Neuronal stem cell (in vitro differentiated cells): ENCODE measurements around the gene PTPRM.

ENCODE experiments used
- DNase-seq: peaks from one replicate; pipeline ENCODE4 v3.0.0-alpha.2; 2013; ENCODE audit warnings: low spot score
- H2AFZ ChIP-seq: one replicate; pipeline ENCODE4 v1.6.1; 2013; ENCODE audit warnings: mild to moderate bottlenecking, low read length, inconsistent platforms
- H2AK5ac ChIP-seq: 2 replicates; pipeline ENCODE4 v1.6.1; 2013; ENCODE audit warnings: low read depth, mild to moderate bottlenecking, inconsistent platforms, low read length, moderate library complexity, mixed read lengths
- H2BK120ac ChIP-seq: 2 replicates; pipeline ENCODE4 v1.6.1; 2013; ENCODE audit warnings: low read depth, mild to moderate bottlenecking, inconsistent platforms, low read length, moderate library complexity, mixed read lengths
- H2BK12ac ChIP-seq: one replicate; pipeline ENCODE4 v1.6.1; 2013; ENCODE audit warnings: low read length, inconsistent platforms
- H2BK15ac ChIP-seq: 2 replicates; pipeline ENCODE4 v1.6.1; 2013; ENCODE audit warnings: mild to moderate bottlenecking, low read length, inconsistent platforms, mixed read lengths
- H2BK5ac ChIP-seq: one replicate; pipeline ENCODE4 v1.6.1; 2013; ENCODE audit warnings: inconsistent platforms, mild to moderate bottlenecking, low read length, moderate library complexity
- H3K14ac ChIP-seq: one replicate; pipeline ENCODE4 v1.6.1; 2013; ENCODE audit warnings: low read length, inconsistent platforms
- H3K18ac ChIP-seq: 2 replicates; pipeline ENCODE4 v1.6.1; 2013; ENCODE audit warnings: low read length, inconsistent platforms
- H3K23ac ChIP-seq: 2 replicates; pipeline ENCODE4 v1.6.1; 2013; ENCODE audit warnings: low read depth, mild to moderate bottlenecking, mixed read lengths, low read length, inconsistent platforms; ENCODE audit not compliant: poor library complexity
- H3K27ac ChIP-seq: replicated peaks from 3 replicates; pipeline ENCODE4 v1.5.1; 2013; ENCODE audit warnings: low read length, inconsistent platforms
- H3K27me3 ChIP-seq, 3 experiments: 2 replicates each; pipeline ENCODE4 v1.6.1; 2013; ENCODE audit warnings: low read length in 3 of 3, mild to moderate bottlenecking in 2 of 3, inconsistent platforms in 1 of 3, low read depth in 1 of 3, mixed read lengths in 1 of 3, moderate library complexity in 1 of 3; ENCODE audit not compliant: control insufficient read depth in 3 of 3, insufficient read depth in 3 of 3
- H3K36me3 ChIP-seq, 2 donors: replicated peaks in 1 of 2; 2 replicates each; pipeline ENCODE4 v1.6.1; 2013; ENCODE audit warnings: low read length in 2 of 2; ENCODE audit not compliant: control insufficient read depth in 2 of 2, insufficient read depth in 2 of 2
- H3K4ac ChIP-seq: 2 replicates; pipeline ENCODE4 v1.6.1; 2013; ENCODE audit warnings: inconsistent platforms, mild to moderate bottlenecking, low read length, moderate library complexity
- H3K4me1 ChIP-seq, 2 donors: 1 replicate in 1 of 2; 2 replicates in 1 of 2; pipeline ENCODE4 v1.6.1; 2013; ENCODE audit warnings: low read length in 2 of 2, low read depth in 1 of 2; ENCODE audit not compliant: control insufficient read depth in 2 of 2, insufficient read depth in 1 of 2
- H3K4me2 ChIP-seq: one replicate; pipeline ENCODE4 v1.6.1; 2013; ENCODE audit warnings: mild to moderate bottlenecking, low read length, inconsistent platforms; ENCODE audit not compliant: insufficient read depth, poor library complexity, severe bottlenecking
- H3K4me3 ChIP-seq, 2 donors: 2 replicates each; pipeline ENCODE4 v1.5.1; 2013; ENCODE audit warnings: low read length in 2 of 2, mild to moderate bottlenecking in 2 of 2, inconsistent platforms in 1 of 2, moderate library complexity in 1 of 2
- H3K79me1 ChIP-seq: one replicate; pipeline ENCODE4 v1.6.1; 2013; ENCODE audit warnings: low read depth, mild to moderate bottlenecking, inconsistent platforms, low read length, moderate library complexity
- H3K9ac ChIP-seq: one replicate; pipeline ENCODE4 v1.6.1; 2013; ENCODE audit warnings: mild to moderate bottlenecking, low read depth, low read length, inconsistent platforms; ENCODE audit not compliant: poor library complexity
- H3K9me3 ChIP-seq, 2 donors: replicated peaks in 1 of 2; 2 replicates each; pipeline versions ENCODE3 to v1.6.1; 2013; ENCODE audit warnings: low read length in 2 of 2, mild to moderate bottlenecking in 2 of 2, inconsistent platforms in 1 of 2, low read depth in 1 of 2, mixed read lengths in 1 of 2, moderate library complexity in 1 of 2; ENCODE audit not compliant: control insufficient read depth in 2 of 2, insufficient read depth in 1 of 2
- H4K8ac ChIP-seq: one replicate; pipeline ENCODE4 v1.6.1; 2013; ENCODE audit warnings: low read depth, mild to moderate bottlenecking, inconsistent platforms, low read length, moderate library complexity
- H4K91ac ChIP-seq: one replicate; pipeline ENCODE4 v1.6.1; 2013; ENCODE audit warnings: low read length, low read depth, mild to moderate bottlenecking, inconsistent platforms; ENCODE audit not compliant: poor library complexity
- WGBS, 2 donors: extraction: QIAGEN DNeasy Blood & Tissue Kit; methylation state at CpG; one replicate each; pipeline ENCODE4 v1.1.7; 2013; ENCODE audit warnings: missing lambda C conversion rate in 2 of 2, mixed read lengths in 1 of 2; ENCODE audit not compliant: insufficient read length in 2 of 2, insufficient replicate concordance in 1 of 2; ENCODE audit errors: extremely low coverage in 2 of 2; 5-methylcytosine and 5-hydroxymethylcytosine counted together

PTPRM gene

DNA sequence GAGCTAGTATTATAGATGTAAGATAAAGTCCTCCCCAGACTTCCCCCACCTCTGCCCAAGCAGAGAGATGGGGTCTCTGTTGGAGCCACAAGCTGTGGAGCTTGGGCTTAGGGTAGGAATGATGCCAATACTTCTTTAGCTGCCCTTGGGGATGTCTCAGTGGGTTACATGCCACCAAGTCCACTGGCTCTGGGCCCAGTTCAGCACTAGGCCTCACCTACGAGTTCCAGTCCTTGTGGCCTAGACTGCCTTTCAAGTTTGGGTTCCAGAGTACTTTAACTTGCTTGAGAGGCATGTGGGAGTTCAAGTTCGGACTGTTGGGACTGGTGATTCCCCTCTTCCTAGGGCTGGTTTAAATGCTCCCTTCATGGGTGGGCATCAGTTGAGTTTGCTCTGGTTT, 272.4 kb downstream of the PTPRM start:
- Histone ChIP-seq H2BK12ac (no peak overlapping the region), H2BK120ac (no peak overlapping the region), H3K9ac (no peak overlapping the region), H2AFZ (no peak overlapping the region), H2BK15ac (no peak overlapping the region), H4K91ac (no peak overlapping the region), H3K4ac (no peak overlapping the region), H2BK5ac (no peak overlapping the region), H3K9me3 (peaks cover 7 to 10% of the 10 kb centered on the region in 2 donors), H3K36me3 (no peaks in the 10 kb centered on the region), H3K18ac (no peak overlapping the region), H3K4me1 (no peaks in the 10 kb centered on the region), H3K4me3 (no peak overlapping the region), H3K27ac (no peak overlapping the region), H3K23ac (no peak overlapping the region), H4K8ac (no peak overlapping the region), H3K27me3 (no peaks in the 10 kb centered on the region), H3K79me1 (no peaks in the 10 kb centered on the region), H2AK5ac (no peak overlapping the region), H3K4me2 (no peak overlapping the region), H3K14ac (no peak overlapping the region)
- no peak for DNase-seq
- WGBS, 2 donors = no CpG with 5 or more reads among the region's 2 CpGs

DNA sequence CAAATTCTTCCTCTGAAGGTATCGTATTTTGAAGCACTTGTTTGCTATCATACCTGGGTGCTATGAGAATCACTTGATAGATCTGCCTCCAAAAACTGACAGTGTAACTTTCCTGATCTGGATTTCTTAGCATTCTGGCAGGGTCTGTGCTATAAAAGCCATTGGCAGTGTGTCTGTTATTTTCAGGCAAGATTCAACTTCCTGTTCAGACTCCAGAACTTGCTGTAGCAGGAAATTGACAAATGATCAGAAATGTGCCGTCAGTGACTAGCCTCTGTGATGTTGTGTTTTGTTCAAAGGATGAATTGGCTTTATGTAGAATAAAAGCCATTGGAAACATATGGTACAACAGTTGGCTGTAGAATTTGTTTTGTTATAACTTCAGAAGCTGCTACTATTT, 273.3 kb downstream of the PTPRM start:
- WGBS, 2 donors = no CpG with 5 or more reads among the region's 2 CpGs

DNA sequence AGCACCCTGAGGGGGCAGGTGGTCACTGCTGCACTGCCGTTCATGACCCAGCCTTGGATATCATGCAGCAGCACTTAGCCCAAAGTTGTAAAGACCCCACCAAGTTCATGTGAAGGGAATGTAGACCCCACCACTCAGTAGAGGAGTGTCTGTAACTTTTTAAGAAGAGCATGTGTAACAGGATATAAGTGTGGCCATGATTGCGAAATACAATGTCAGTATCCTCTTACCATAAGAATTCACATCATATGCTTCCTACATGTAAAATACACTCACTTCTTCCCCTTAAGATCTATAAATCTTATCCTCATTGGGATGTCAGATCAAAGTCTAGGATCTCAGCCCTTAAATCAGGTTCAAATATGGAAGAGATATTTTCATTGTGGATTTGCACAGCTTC, 276.9 kb downstream of the PTPRM start:
- H3K4me1 ChIP-seq = no peaks in the 10 kb centered on the region
- no peak overlapping the region for H2BK120ac ChIP-seq
- no peaks in the 10 kb centered on the region for H3K27me3 ChIP-seq
- no peaks in the 10 kb centered on the region for H3K36me3 ChIP-seq
- no peak for DNase-seq
- H4K8ac ChIP-seq = no peak overlapping the region
- no peak overlapping the region for H3K4ac ChIP-seq
- H2BK12ac ChIP-seq = no peak overlapping the region
- no peak overlapping the region for H2BK15ac ChIP-seq
- H3K27ac ChIP-seq = no peak overlapping the region
- no peaks in the 10 kb centered on the region for H3K79me1 ChIP-seq
- no peak overlapping the region for H3K9ac ChIP-seq
- no peak overlapping the region for H2AFZ ChIP-seq
- H2AK5ac ChIP-seq = no peak overlapping the region
- peaks cover 8 to 14% of the 10 kb centered on the region in 2 donors for H3K9me3 ChIP-seq
- H3K14ac ChIP-seq = no peak overlapping the region
- H3K4me3 ChIP-seq = no peak overlapping the region
- no peak overlapping the region for H4K91ac ChIP-seq
- no peak overlapping the region for H3K23ac ChIP-seq
- no peak overlapping the region for H2BK5ac ChIP-seq
- no peak overlapping the region for H3K18ac ChIP-seq
- no peak overlapping the region for H3K4me2 ChIP-seq
- WGBS, 2 donors = no CpG with 5 or more reads among the region's 2 CpGs

More for the DNA sequence above, 273.3 kb downstream of the PTPRM start:
- H3K79me1 ChIP-seq = no peaks in the 10 kb centered on the region
- no peak overlapping the region for H2BK15ac ChIP-seq
- H3K4me2 ChIP-seq = no peak overlapping the region
- no peak overlapping the region for H3K27ac ChIP-seq
- H3K27me3 ChIP-seq = no peaks in the 10 kb centered on the region
- no peak overlapping the region for H3K9ac ChIP-seq
- H3K4me3 ChIP-seq = no peak overlapping the region
- no peak for DNase-seq
- H3K23ac ChIP-seq = no peak overlapping the region
- no peak overlapping the region for H2BK5ac ChIP-seq
- H2BK120ac ChIP-seq = no peak overlapping the region
- no peak overlapping the region for H2BK12ac ChIP-seq
- no peaks in the 10 kb centered on the region for H3K36me3 ChIP-seq
- H4K8ac ChIP-seq = no peak overlapping the region
- no peak overlapping the region for H3K14ac ChIP-seq
- no peak overlapping the region for H3K18ac ChIP-seq
- no peak overlapping the region for H2AK5ac ChIP-seq
- no peak overlapping the region for H4K91ac ChIP-seq
- no peak overlapping the region for H3K4ac ChIP-seq
- H3K9me3 ChIP-seq = peaks cover 8 to 14% of the 10 kb centered on the region in 2 donors
- H3K4me1 ChIP-seq = no peaks in the 10 kb centered on the region
- H2AFZ ChIP-seq = no peak overlapping the region

DNA sequence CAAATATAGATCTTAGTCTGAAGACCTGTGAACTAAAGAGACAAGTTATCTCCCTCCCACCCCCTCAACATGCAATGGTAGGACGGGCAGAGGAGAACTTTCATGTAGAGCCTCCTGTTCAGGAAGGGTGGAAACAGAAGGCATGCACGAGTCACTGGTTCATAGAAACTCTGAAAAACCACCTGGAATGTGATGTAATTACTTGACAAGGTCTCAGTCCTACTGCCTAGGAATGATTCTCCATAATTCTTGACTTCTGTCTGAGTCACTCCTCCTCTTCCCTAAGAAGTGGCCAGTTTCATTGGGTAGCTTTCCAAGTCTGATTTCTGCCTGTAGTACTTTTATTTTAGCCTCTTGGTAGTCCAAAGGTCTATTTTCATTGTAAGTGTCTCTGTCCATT, 277.3 kb downstream of the PTPRM start:
- H3K4me2 ChIP-seq = no peak overlapping the region
- no peak overlapping the region for H3K14ac ChIP-seq
- H4K91ac ChIP-seq = no peak overlapping the region
- no peak overlapping the region for H4K8ac ChIP-seq
- H2BK12ac ChIP-seq = no peak overlapping the region
- H3K18ac ChIP-seq = no peak overlapping the region
- H3K9ac ChIP-seq = no peak overlapping the region
- H3K23ac ChIP-seq = no peak overlapping the region
- DNase-seq = no peak
- no peak overlapping the region for H2BK120ac ChIP-seq
- no peaks in the 10 kb centered on the region for H3K36me3 ChIP-seq
- no peak overlapping the region for H2BK5ac ChIP-seq
- no peaks in the 10 kb centered on the region for H3K27me3 ChIP-seq
- no peak overlapping the region for H2AK5ac ChIP-seq
- no peak overlapping the region for H3K4me3 ChIP-seq
- H2AFZ ChIP-seq = no peak overlapping the region
- no peaks in the 10 kb centered on the region for H3K79me1 ChIP-seq
- no peaks in the 10 kb centered on the region for H3K4me1 ChIP-seq
- no peak overlapping the region for H3K27ac ChIP-seq
- peaks cover 8 to 14% of the 10 kb centered on the region in 2 donors for H3K9me3 ChIP-seq
- WGBS, 2 donors = no CpG with 5 or more reads among the region's 2 CpGs
- H2BK15ac ChIP-seq = no peak overlapping the region
- H3K4ac ChIP-seq = no peak overlapping the region
